Psoas muscle (tissue), 8 donors: Measurements from ENCODE around the gene GKN2. TPM values are rescaled to one million over a fixed set of nuclear protein-coding genes. Genes with fewer than 3 reads are reported as not detected.

ENCODE experiments used
- ATAC-seq, 4 donors: fragments of 200-7000 bp; cut with Tn5 transposase; one replicate each; pipeline ENCODE4 v1.9.1; 2020; ENCODE audit warnings: moderate library complexity in 3 of 4, mild to moderate bottlenecking in 2 of 4
- DNase-seq, 2 donors: peaks; one replicate each; pipeline ENCODE4 v3.0.0-alpha.2; 2020
- H3K27ac ChIP-seq: fragments of 200-600 bp; one replicate; pipeline ENCODE4 v1.8.0; 2022
- H3K27me3 ChIP-seq, 3 donors: fragments of 200-600 bp in 1 of 3; one replicate each; pipeline versions ENCODE4 v1.6.1 to v1.8.0; 2013 to 2022; ENCODE audit warnings: low read length in 2 of 3, mild to moderate bottlenecking in 2 of 3, moderate library complexity in 1 of 3; ENCODE audit not compliant: insufficient read depth in 3 of 3
- H3K36me3 ChIP-seq, 2 donors: fragments of 200-600 bp in 1 of 2; one replicate each; pipeline versions ENCODE4 v1.6.1 to v1.8.0; 2013 to 2022; ENCODE audit warnings: low read depth in 1 of 2, mild to moderate bottlenecking in 1 of 2, moderate library complexity in 1 of 2; ENCODE audit not compliant: insufficient read depth in 1 of 2
- H3K4me1 ChIP-seq: fragments of 200-600 bp; one replicate; pipeline ENCODE4 v1.8.0; 2022
- H3K4me3 ChIP-seq: fragments of 200-600 bp; one replicate; pipeline ENCODE4 v1.8.0; 2022; ENCODE audit warnings: mild to moderate bottlenecking
- H3K9me3 ChIP-seq: fragments of 200-600 bp; one replicate; pipeline ENCODE4 v1.8.0; 2022
- CTCF ChIP-seq: fragments of 200-600 bp; IDR thresholded peaks from one replicate; pipeline ENCODE4 v1.8.0; 2022; ENCODE audit warnings: antibody characterized with exemption
- WGBS, 3 donors: extraction: QIAGEN DNeasy Blood & Tissue Kit; methylation state at CpG; one replicate each; pipeline versions ENCODE4 v1.1.6 to v1.1.7; 2013; 5-methylcytosine and 5-hydroxymethylcytosine counted together
- intact Hi-C, 2 donors: fragments of 100-400 bp; cut with DNase I; formaldehyde crosslinking; loops; one replicate each; pipeline versions ENCODE4 v1.11.0 to v1.14.2; 2022
- polyA plus RNA-seq, 3 donors: library from polyadenylated mRNA; stranded (reverse); fragments of 200-250 nt; gene quantifications; one replicate each; pipeline ENCODE4 v1.2.3, GENCODE V29; 2013
- total RNA-seq, 4 donors: library from RNA; stranded (reverse); fragmentation: NEBNext Ultra II Directional in 2 of 4; extraction: Animal tissue kit (Norgen Biotek cat#: 25700) in 2 of 4; gene quantifications; one replicate each; pipeline versions ENCODE4 v1.2.1 to v1.2.4, GENCODE V29; 2021 to 2023
- donor health status: healthy with polysubstance abuse.
- donor health status: DM: no; HTN: no; CAD: no; lungs with moderate emphysema.
- donor health status: Bipolar disorder and iron deficiency.
- donor health status: healthy.
- donor health status: DM: yes; HTN: yes; CAD: no.
- donor health status: DM: no; HTN: no; CAD: no.
- donor health status: DM: no; HTN: no; CAD: no.
- donor health status: DM: yes; HTN: yes; CAD: no.

Gene GKN2
- total and polyA plus RNA-seq, 7 donors = not detected

GRCh38 chr2:68934021-68934420, 18.7 kb downstream of the GKN2 start:
- no peak for ATAC-seq
- WGBS, 3 donors = 73 to 79% (median 73%) methylated on average over 3 of the region's 3 CpGs
- Histone ChIP-seq H3K4me1 (no peaks in the 10 kb centered on the region), H3K27ac (no peak overlapping the region), H3K36me3 (no peaks in the 10 kb centered on the region), H3K9me3 (no peaks in the 10 kb centered on the region), H3K4me3 (no peak overlapping the region), H3K27me3 (peaks cover 0 to 2% (median 0%) of the 10 kb centered on the region in 3 donors)
- DNase-seq = no peak
- no peak for TF ChIP-seq CTCF
- intact Hi-C loops = loop anchor here in 1 of 2 donors (10.0 kb wide), 1 partner anchor 371 kb away; no protein-coding TSS in a partner anchor

- intact Hi-C loops = loop anchor here in 1 of 2 donors (10.0 kb wide), 1 partner anchor 372 kb away; no protein-coding TSS in a partner anchor
- no peaks in the 10 kb centered on the region for H3K36me3 ChIP-seq
- H3K27ac ChIP-seq = no peak overlapping the region
- WGBS, 3 donors = 69 to 79% (median 72%) methylated on average over 4 of the region's 4 CpGs
- DNase-seq (no peak), ATAC-seq (no peak)
- H3K4me3 ChIP-seq = no peak overlapping the region
- no peaks in the 10 kb centered on the region for H3K9me3 ChIP-seq
- H3K27me3 ChIP-seq = peaks cover 0 to 2% (median 0%) of the 10 kb centered on the region in 3 donors
- TF ChIP-seq CTCF = no peak
- H3K4me1 ChIP-seq = no peaks in the 10 kb centered on the region
Observed at GRCh38 chr2:68932402-68932801, 20.3 kb downstream of the GKN2 start.

- intact Hi-C loops = loop anchor here in 1 of 2 donors (10.0 kb wide), 1 partner anchor 373 kb away; no protein-coding TSS in a partner anchor
- ATAC-seq = no peak
Observed at GRCh38 chr2:68931799-68932198, 20.9 kb downstream of the GKN2 start.

GRCh38 chr2:68931149-68931711, 21.5 kb downstream of the GKN2 start:
- peaks cover 0 to 2% (median 0%) of the 10 kb centered on the region in 3 donors for H3K27me3 ChIP-seq
- no peaks in the 10 kb centered on the region for H3K9me3 ChIP-seq
- H3K4me3 ChIP-seq = no peak overlapping the region
- DNase-seq (no peak), ATAC-seq (no peak)
- no peak overlapping the region for H3K27ac ChIP-seq
- WGBS, 3 donors = 71 to 87% (median 77%) methylated on average over 3 of the region's 3 CpGs
- H3K4me1 ChIP-seq = no peaks in the 10 kb centered on the region
- intact Hi-C loops = loop anchor here in 1 of 2 donors (10.0 kb wide), 1 partner anchor 374 kb away; no protein-coding TSS in a partner anchor
- no peak for TF ChIP-seq CTCF
- no peaks in the 10 kb centered on the region for H3K36me3 ChIP-seq

More at GRCh38 chr2:68931799-68932198, 20.9 kb downstream of the GKN2 start:
- no peak for DNase-seq
- H3K4me3 ChIP-seq = no peak overlapping the region
- H3K27me3 ChIP-seq = peaks cover 0 to 2% (median 0%) of the 10 kb centered on the region in 3 donors
- TF ChIP-seq CTCF = no peak
- WGBS, 3 donors = 32 to 45% (median 34%) methylated on average over 4 of the region's 4 CpGs
- no peaks in the 10 kb centered on the region for H3K9me3 ChIP-seq
- no peaks in the 10 kb centered on the region for H3K4me1 ChIP-seq
- no peak overlapping the region for H3K27ac ChIP-seq
- no peaks in the 10 kb centered on the region for H3K36me3 ChIP-seq
